ENCODE data around the gene SH3RF3.

- TF ChIP-seq CTCF (IDR thresholded peaks at IDR 0.05) (peak in 1 of 7 experiments; percentile 24), POLR2A (IDR thresholded peaks at IDR 0.05) (no peak)
Measured at GRCh38 chr2:109345653-109346480, 216.9 kb downstream of the SH3RF3 start.
